SKM-1 treated with dmso at 0.1 percent for 144 hours (cell line): ENCODE data around the gene KRTAP12-1.
"Not testable (repeated sequence)": the region's sequence is repeated elsewhere in the genome, so short reads cannot be mapped to it uniquely, and the experiment has no call there.

Experiments used
- DNase-seq: peaks from one replicate; lab custom pipeline; 2025; ENCODE audit not compliant: unreplicated experiment; lab: John Stamatoyannopoulos, UW

KRTAP12-1 gene

GRCh38 chr21:44671911-44672310 is 10.1 kb downstream of the KRTAP12-1 start:
- no peak for DNase-seq

DNA sequence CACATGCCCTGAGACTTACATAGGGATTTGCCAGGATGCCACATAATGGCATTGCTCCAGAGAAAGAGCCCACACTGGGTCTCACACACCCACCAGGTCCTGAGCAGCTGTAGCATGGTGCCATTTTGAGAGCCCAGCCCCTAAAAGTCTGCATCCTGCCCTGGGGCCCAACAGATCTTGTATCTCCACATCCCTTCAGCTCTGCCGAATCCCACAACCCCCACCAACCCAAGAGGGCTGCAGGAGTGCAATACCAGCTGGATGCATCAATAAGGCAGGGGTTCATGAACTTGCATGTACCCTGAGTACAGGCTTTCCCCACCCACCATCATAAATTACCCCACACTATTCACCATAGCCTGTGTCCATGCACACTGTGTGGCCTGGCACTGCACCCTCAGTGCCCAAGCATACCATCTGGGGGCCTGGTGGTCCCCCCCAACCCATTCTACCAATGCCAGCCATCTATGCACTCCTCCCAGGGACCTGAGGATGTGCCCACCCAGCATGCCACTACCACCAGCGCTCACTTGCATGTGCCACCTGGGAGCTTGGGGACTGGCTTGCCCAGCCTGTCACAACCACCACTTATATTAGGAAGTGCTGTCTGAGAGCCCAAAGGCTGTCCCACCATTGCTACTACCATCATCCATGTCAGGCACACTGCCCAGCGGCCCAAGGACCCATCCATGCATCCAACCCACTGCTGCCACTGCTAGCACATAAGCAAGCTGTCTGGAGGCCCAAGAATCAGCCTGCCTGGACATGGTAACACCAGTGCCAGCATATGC is 11.1 kb downstream of the KRTAP12-1 start:
- DNase-seq = no peak

- DNase-seq = no peak
Measured at GRCh38 chr21:44667612-44668011, 14.4 kb downstream of the KRTAP12-1 start.

DNA sequence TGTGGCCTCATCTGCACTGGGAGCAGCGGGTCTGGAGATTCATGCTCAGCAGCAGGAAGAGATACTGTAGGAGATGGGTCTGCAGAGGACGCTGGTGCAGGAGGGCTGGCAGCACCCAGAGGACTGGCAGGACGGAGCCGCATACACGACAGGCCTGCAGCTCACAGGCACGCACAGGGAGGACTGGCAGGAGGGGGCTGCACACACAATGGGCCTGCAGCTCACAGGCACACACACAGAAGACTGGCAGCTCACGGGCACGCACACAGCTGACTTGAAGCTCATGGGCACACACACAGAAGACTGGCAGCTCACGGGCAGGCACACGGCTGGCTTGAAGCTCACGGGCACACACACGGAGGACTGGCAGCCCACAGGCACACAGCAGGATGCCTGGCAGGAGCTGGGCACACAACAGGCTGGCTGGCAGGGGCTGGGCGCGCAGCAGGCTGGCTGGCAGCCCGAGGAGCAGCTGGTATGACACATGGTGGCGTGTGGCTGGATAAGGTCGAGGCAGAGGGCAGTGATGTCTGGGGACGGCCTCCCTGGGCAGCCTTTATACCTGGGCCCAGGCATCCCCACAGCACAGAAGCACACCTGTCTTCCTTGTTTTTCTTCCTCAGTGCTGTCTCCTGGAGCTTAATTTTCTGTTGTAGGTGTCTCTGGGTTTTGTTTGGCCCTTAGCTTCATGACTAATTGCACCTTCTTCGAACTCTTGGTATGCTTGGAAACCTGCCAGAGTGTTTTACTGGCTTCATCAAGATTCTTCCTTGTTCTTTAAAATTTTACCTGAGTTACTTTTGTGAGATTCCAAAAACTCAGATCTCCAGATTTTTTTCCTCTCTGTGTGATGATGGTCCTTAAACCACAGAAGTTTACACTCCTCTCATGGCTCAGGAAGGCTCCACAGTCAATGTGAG is 15.3 kb downstream of the KRTAP12-1 start, which contains the start of gene KRTAP12-2:
Gene KRTAP12-2 (minus strand): TSS at position 527 of the 920 bp plus-strand sequence. CDS start 41 bp downstream, at position 486.
- no peak for DNase-seq

- DNase-seq = no peak
Measured at GRCh38 chr21:44664691-44665090, 17.3 kb downstream of the KRTAP12-1 start.

DNA sequence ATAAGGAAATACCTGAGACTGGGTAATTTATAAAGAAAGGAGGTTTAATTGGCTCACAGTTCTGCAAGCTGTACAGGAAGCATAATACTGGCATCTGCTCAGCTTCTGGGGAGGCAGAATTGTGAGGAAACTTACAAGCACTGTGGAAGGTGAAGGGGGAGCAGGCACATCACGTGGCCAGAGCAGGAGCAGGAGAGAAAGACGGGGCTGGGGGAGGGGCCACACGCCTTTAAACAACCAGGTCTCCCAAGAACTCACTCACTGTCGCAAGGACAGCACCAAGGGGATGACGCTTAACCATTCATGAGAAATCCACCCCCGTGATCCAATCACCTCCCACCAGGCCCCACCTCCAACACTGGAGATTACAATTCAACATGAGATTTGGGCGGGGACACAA is 20.4 kb downstream of the KRTAP12-1 start:
- DNase-seq = not testable (repeated sequence)

- no peak for DNase-seq
Measured at GRCh38 chr21:44658913-44659595, 22.9 kb downstream of the KRTAP12-1 start.

- no peak for DNase-seq
Measured at GRCh38 chr21:44658541-44658910, 23.4 kb downstream of the KRTAP12-1 start.

DNA sequence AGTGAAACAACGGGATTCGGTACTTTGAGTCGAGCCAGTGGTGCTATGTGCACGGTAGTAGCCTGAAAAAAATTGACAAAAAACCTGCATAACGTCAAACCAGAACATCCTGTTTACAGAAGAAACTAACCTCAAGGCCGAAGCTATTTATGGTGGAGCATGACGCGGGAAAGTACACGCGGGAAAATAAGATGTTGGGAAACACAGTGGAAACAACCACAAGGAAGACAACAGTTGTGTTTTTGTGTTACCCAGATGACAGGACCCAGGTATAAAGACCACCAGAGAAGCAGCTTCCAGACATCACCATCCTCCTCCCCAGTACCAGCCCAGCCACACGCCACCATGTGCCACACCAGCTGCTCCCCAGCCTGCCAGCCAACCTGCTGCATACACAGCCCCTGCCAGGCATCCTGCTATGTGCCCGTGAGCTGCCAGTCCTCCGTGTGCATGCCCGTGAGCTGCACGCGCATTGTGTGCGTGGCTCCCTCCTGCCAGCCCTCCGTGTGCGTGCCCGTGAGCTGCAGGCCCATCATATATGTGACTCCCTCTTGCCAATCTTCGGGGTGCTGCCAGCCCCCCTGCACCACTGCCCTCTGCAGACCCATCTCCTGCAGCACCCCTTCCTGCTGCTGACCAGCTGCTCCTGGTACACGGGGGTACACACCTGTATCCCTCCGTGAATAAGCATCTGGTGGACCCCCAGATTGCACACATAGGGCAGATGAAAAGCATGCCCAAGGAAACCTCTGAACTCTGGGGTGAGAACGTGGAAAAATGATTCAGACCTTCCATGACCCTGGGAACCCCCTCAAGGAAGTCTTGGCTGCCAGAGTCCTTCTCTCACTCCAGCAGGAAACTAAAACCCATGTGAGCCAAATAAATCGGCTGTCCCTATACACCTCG is 24.1 kb downstream of the KRTAP12-1 start, which contains the start of gene KRTAP12-3:
Gene KRTAP12-3 (plus strand): TSS at position 298 of the 906 bp plus-strand sequence. CDS start 48 bp downstream, at position 346.
- DNase-seq = no peak

DNA sequence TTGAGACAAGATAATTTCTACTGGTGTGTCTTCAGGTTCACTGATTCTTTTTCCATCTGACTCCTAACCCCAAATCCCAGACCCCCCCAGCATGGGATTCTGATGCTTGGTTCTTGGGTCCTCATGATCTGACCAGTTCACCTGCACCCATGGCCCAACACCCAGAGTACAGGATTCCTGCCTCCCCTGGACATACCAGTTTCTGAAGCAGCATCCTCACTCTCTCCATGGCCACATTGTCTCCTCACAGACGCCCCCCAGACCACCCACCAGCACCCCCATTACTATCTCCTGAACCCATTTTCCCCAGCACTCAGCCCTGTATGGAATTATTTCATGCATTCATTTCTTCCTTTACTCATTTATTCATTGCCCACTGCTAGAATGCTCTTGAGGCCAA is 25.1 kb downstream of the KRTAP12-1 start:
- no peak for DNase-seq

GRCh38 chr21:44654576-44655175 is 27.3 kb downstream of the KRTAP12-1 start, which contains the start of gene KRTAP12-4:
TSS of gene KRTAP12-4 (minus strand) at chr21:44654659. CDS start at chr21:44654614, 45 bp downstream.
- no peak for DNase-seq

GRCh38 chr21:44653656-44654575 is 28.0 kb downstream of the KRTAP12-1 start:
- DNase-seq = no peak

- no peak for DNase-seq
Measured at GRCh38 chr21:44653123-44653522, 28.8 kb downstream of the KRTAP12-1 start.

GRCh38 chr21:44650973-44651675 is 30.8 kb downstream of the KRTAP12-1 start:
- DNase-seq = no peak

DNA sequence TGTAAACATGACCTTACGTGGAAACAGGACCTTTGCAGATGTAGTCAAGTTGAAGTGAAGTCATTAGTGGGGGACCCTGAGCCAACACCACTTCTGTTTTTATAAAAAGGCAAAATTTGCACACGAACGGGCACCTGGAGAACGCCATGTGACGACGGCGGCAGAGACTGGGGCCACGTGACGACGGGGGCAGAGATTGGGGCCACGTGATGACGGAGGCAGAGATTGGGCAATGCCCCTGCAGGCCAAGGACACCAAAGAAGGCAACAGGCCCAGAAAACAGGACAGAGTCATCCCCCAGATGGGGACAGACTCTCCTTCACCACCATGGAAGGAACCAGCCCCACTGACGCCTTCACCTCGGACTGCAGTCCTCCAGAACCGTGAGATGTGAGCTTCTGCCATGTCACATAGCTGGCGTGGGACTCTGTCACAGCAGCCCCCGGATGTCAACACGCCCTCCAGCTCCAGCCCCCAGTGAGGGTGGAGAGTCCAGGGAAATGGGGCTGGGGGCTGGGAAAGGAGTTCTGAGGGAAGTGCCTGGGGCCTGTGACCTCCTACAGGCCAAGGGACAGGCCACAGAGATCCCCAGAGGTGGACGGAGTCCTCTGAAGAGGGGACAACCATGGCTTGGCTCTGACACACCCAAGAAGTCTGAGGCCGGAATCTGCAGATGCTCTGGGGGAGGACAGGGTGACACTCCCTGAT is 31.5 kb downstream of the KRTAP12-1 start:
- DNase-seq = no peak

DNA sequence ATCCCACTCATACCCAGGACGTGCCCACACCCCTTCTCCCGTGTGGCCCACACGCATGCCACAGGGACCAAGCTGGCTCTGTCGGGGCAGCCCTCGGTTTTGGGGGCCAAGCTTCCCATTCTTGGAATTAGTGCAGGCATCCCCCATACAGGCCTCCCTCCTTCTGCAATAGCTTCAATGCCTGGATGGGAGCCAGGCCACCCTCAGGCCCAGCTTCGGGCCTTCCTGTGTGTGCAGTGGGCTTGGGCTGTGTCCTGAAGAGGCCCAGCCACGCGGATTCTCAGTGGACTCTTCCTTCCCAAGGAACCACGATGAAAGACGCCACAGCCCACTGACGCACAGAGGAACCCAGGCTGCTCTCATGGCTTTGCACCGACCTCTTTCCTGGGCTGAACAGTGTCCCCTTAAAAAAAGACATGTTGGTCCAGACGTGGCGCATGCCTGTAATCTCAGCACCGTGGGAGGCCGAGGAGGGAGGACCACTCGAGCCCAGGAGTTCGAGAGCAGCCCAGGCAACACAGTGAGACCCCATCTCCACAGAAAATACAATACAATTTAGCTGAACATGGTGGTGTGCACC is 32.4 kb downstream of the KRTAP12-1 start:
- DNase-seq = no peak
